H9 (cell line): ENCODE results near the gene ILDR1. TPM values are rescaled to one million over a fixed set of nuclear protein-coding genes. Genes with fewer than 3 reads are reported as not detected.
A peak's percentile ranks its signal among the peaks of the same experiment; 100 is the strongest.

Source experiments
- DNase-seq: peaks from one replicate; pipeline ENCODE4 v3.0.0-alpha.2; 2017
- H2AFZ ChIP-seq: one replicate; pipeline ENCODE4 v1.6.1; 2013; ENCODE audit warnings: mild to moderate bottlenecking, low read length, control low read depth, moderate library complexity
- H2AK5ac ChIP-seq: 2 replicates; pipeline ENCODE4 v1.6.1; 2013; ENCODE audit warnings: low read length, control low read depth, mixed read lengths; ENCODE audit not compliant: insufficient read length
- H2BK120ac ChIP-seq: one replicate; pipeline ENCODE4 v1.6.1; 2013; ENCODE audit warnings: low read depth, mild to moderate bottlenecking, low read length, control low read depth, inconsistent platforms; ENCODE audit not compliant: poor library complexity, severe bottlenecking
- H2BK12ac ChIP-seq: 2 replicates; pipeline ENCODE4 v1.6.1; 2013; ENCODE audit warnings: low read length, control low read depth, mixed read lengths, low read depth; ENCODE audit not compliant: insufficient read length
- H2BK15ac ChIP-seq: 2 replicates; pipeline ENCODE4 v1.6.1; 2013; ENCODE audit warnings: low read depth, low read length, control low read depth
- H2BK20ac ChIP-seq: one replicate; pipeline ENCODE4 v1.6.1; 2013; ENCODE audit warnings: low read depth, mild to moderate bottlenecking, low read length, control low read depth, inconsistent platforms; ENCODE audit not compliant: poor library complexity, severe bottlenecking
- H2BK5ac ChIP-seq: 2 replicates; pipeline ENCODE4 v1.6.1; 2013; ENCODE audit warnings: low read length, control low read depth, mixed read lengths; ENCODE audit not compliant: insufficient read length
- H3K14ac ChIP-seq: 2 replicates; pipeline ENCODE4 v1.6.1; 2013; ENCODE audit warnings: low read length, control low read depth; ENCODE audit not compliant: insufficient read depth
- H3K18ac ChIP-seq: 2 replicates; pipeline ENCODE4 v1.6.1; 2013; ENCODE audit warnings: low read depth, mild to moderate bottlenecking, mixed read lengths, low read length, control low read depth; ENCODE audit not compliant: insufficient read length
- H3K23ac ChIP-seq: 2 replicates; pipeline ENCODE4 v1.6.1; 2013; ENCODE audit warnings: low read length, control low read depth, mixed read lengths, low read depth; ENCODE audit not compliant: insufficient read length
- H3K23me2 ChIP-seq: 2 replicates; pipeline ENCODE4 v1.6.1; 2013; ENCODE audit warnings: low read depth, mild to moderate bottlenecking, mixed read lengths, low read length, control low read depth; ENCODE audit not compliant: insufficient read length, poor library complexity, severe bottlenecking
- H3K27ac ChIP-seq: 2 replicates; pipeline ENCODE4 v1.5.1; 2013; ENCODE audit warnings: low read length, control low read depth, mixed read lengths, low read depth; ENCODE audit not compliant: insufficient read length
- H3K27me3 ChIP-seq: 2 replicates; pipeline ENCODE4 v1.6.1; 2013; ENCODE audit warnings: low read length, control low read depth, inconsistent platforms; ENCODE audit not compliant: insufficient read depth
- H3K4ac ChIP-seq: 2 replicates; pipeline ENCODE4 v1.6.1; 2013; ENCODE audit warnings: low read depth, mild to moderate bottlenecking, control low read depth, inconsistent platforms, low read length, moderate library complexity
- H3K4me1 ChIP-seq: 2 replicates; pipeline ENCODE4 v1.6.1; 2013; ENCODE audit warnings: low read length, control low read depth, inconsistent platforms; ENCODE audit not compliant: insufficient read depth
- H3K4me2 ChIP-seq: 2 replicates; pipeline ENCODE4 v1.6.1; 2013; ENCODE audit warnings: low read length, control low read depth, mixed read lengths; ENCODE audit not compliant: insufficient read length, insufficient read depth
- H3K56ac ChIP-seq: 2 replicates; pipeline ENCODE4 v1.6.1; 2013; ENCODE audit warnings: low read depth, mild to moderate bottlenecking, mixed read lengths, low read length, control low read depth; ENCODE audit not compliant: insufficient read length
- H3K79me1 ChIP-seq: 2 replicates; pipeline ENCODE4 v1.6.1; 2013; ENCODE audit warnings: low read depth, mild to moderate bottlenecking, moderate library complexity, low read length, control low read depth, inconsistent platforms; ENCODE audit not compliant: insufficient read depth, poor library complexity, severe bottlenecking
- H3K79me2 ChIP-seq: 2 replicates; pipeline ENCODE4 v1.6.1; 2013; ENCODE audit warnings: low read length, control low read depth, inconsistent platforms; ENCODE audit not compliant: insufficient read depth
- H3K9ac ChIP-seq: 2 replicates; pipeline ENCODE4 v1.6.1; 2013; ENCODE audit warnings: low read length, control low read depth, mixed read lengths; ENCODE audit not compliant: insufficient read length; ENCODE audit errors: extremely low read depth
- H3K9me3 ChIP-seq: one replicate; pipeline ENCODE4 v1.6.1; 2013; ENCODE audit warnings: low read depth, low read length, inconsistent platforms; ENCODE audit not compliant: control insufficient read depth
- H3T11ph ChIP-seq: one replicate; pipeline ENCODE4 v1.6.1; 2013; ENCODE audit warnings: mild to moderate bottlenecking, low read length, control low read depth, inconsistent platforms
- H4K20me1 ChIP-seq: one replicate; pipeline ENCODE4 v1.6.1; 2013; ENCODE audit not compliant: control insufficient read depth, insufficient read length, insufficient read depth
- H4K5ac ChIP-seq: 2 replicates; pipeline ENCODE4 v1.6.1; 2013; ENCODE audit warnings: low read depth, mild to moderate bottlenecking, mixed read lengths, low read length, control low read depth; ENCODE audit not compliant: insufficient read length
- H4K8ac ChIP-seq: replicated peaks from 2 replicates; pipeline ENCODE4 v1.6.1; 2013; ENCODE audit warnings: low read length, control low read depth, mixed read lengths, low read depth; ENCODE audit not compliant: insufficient read length
- H4K91ac ChIP-seq: 2 replicates; pipeline ENCODE4 v1.6.1; 2013; ENCODE audit warnings: low read depth, mild to moderate bottlenecking, moderate library complexity, mixed read lengths, low read length, control low read depth; ENCODE audit not compliant: insufficient read length
- H3K27ac Mint-ChIP-seq, 3 experiments: 2 replicates in 2 of 3; 3 replicates in 1 of 3; pipeline ENCODE4 v1.8.0; 2020 to 2021; ENCODE audit warnings: mixed read lengths in 3 of 3, mild to moderate bottlenecking in 1 of 3, moderate library complexity in 1 of 3
- H3K27me3 Mint-ChIP-seq: 2 replicates; pipeline ENCODE4 v1.8.0; 2021; ENCODE audit warnings: low read depth, mild to moderate bottlenecking, moderate library complexity, mixed read lengths
- H3K36me3 Mint-ChIP-seq, 3 experiments: 2 replicates in 2 of 3; 3 replicates in 1 of 3; pipeline ENCODE4 v1.8.0; 2020 to 2021; ENCODE audit warnings: low read depth in 3 of 3, mixed read lengths in 3 of 3; ENCODE audit not compliant: insufficient read depth in 1 of 3
- H3K4me1 Mint-ChIP-seq, 2 experiments: 2 replicates each; pipeline ENCODE4 v1.8.0; 2020; ENCODE audit warnings: mixed read lengths in 2 of 2
- H3K4me3 Mint-ChIP-seq, 2 experiments: 2 replicates in 1 of 2; 3 replicates in 1 of 2; pipeline ENCODE4 v1.8.0; 2020 to 2021; ENCODE audit warnings: mild to moderate bottlenecking in 2 of 2, mixed read lengths in 2 of 2, moderate library complexity in 1 of 2
- H3K9me3 Mint-ChIP-seq, 2 experiments: 2 replicates in 1 of 2; 3 replicates in 1 of 2; pipeline ENCODE4 v1.8.0; 2020; ENCODE audit warnings: mild to moderate bottlenecking in 2 of 2, mixed read lengths in 2 of 2, moderate library complexity in 1 of 2
- WGBS: extraction: QIAGEN DNeasy Blood & Tissue Kit; methylation state at CpG from one replicate; pipeline ENCODE4 v1.1.7; 2013; ENCODE audit warnings: missing lambda C conversion rate, low lambda C conversion rate, mixed read lengths; ENCODE audit not compliant: insufficient read length; ENCODE audit errors: extremely low coverage; 5-methylcytosine and 5-hydroxymethylcytosine counted together
- total RNA-seq: library from RNA; stranded (reverse); gene quantifications from 2 replicates; pipeline ENCODE4 v1.2.1, GENCODE V29; 2021
- TF ChIP-seq, protein P1 (sequence below): fragments of 200-600 bp; sonication (generic); conservative IDR thresholded peaks from 3 replicates; pipeline ENCODE4 v1.8.0; 2021; ENCODE audit warnings: antibody characterized with exemption, mild to moderate bottlenecking

ILDR1 gene
- total RNA-seq, 1 experiment from 2014 or later, result 0.68 TPM

DNA sequence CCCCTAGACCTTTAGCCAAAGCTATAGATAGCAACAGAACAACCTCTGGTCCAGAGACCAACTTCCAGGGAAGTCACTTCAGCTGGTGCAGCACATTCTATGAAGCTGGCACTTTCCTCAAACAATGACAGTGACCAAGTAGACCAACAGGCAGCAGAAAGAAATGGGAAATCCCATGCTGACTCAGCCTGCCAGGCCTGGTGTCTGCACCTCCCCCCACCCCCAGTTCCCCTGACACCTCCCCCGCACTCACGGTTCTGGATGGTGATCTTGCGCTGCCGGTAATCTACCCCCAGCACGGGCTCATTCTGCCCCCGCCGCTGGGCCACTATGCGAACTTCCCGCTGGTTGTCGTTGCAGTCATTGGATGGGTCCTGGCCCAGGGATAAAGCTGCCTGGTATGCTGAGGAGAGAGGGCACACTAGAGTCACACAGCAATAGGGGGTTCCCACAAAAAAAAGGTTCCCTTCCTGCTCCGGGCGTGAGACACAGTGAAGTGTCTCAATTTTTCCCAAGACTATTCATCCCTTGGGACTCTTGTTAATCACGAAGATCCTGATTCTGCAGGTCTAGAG, 17.0 kb downstream of the ILDR1 start:
- peaks cover 0 to 1% (median 0%) of the 10 kb centered on the region in 3 experiments; a peak in 1 of 7 replicates for H3K36me3 Mint-ChIP-seq
- Histone ChIP-seq H2BK5ac (no peak overlapping the region), H3K4me2 (no peak overlapping the region), H3K79me2 (no peaks in the 10 kb centered on the region), H3K9ac (no peak overlapping the region), H4K91ac (no peak overlapping the region), H3K18ac (no peak overlapping the region), H4K8ac (no peak overlapping the region), H3K14ac (no peak overlapping the region), H3K9me3 (no peaks in the 10 kb centered on the region), H3K23ac (no peak overlapping the region), H3K56ac (no peak overlapping the region), H3T11ph (no peak overlapping the region), H4K20me1 (no peaks in the 10 kb centered on the region), H2BK12ac (no peak overlapping the region), H2BK120ac (no peak overlapping the region), H3K23me2 (no peaks in the 10 kb centered on the region), H2AFZ (no peak overlapping the region), H3K4ac (no peak overlapping the region), H3K27ac (no peak overlapping the region), H3K79me1 (no peaks in the 10 kb centered on the region), H2AK5ac (no peak overlapping the region), H3K27me3 (no peaks in the 10 kb centered on the region), H4K5ac (no peak overlapping the region), H2BK20ac (peak overlapping the region; percentile 49), H3K4me1 (peaks cover 12% of the 10 kb centered on the region), H2BK15ac (no peak overlapping the region)
- no CpG with 5 or more reads among the region's 13 CpGs for WGBS
- TF ChIP-seq, protein P1, sequence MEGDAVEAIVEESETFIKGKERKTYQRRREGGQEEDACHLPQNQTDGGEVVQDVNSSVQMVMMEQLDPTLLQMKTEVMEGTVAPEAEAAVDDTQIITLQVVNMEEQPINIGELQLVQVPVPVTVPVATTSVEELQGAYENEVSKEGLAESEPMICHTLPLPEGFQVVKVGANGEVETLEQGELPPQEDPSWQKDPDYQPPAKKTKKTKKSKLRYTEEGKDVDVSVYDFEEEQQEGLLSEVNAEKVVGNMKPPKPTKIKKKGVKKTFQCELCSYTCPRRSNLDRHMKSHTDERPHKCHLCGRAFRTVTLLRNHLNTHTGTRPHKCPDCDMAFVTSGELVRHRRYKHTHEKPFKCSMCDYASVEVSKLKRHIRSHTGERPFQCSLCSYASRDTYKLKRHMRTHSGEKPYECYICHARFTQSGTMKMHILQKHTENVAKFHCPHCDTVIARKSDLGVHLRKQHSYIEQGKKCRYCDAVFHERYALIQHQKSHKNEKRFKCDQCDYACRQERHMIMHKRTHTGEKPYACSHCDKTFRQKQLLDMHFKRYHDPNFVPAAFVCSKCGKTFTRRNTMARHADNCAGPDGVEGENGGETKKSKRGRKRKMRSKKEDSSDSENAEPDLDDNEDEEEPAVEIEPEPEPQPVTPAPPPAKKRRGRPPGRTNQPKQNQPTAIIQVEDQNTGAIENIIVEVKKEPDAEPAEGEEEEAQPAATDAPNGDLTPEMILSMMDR, result no peak
- no peaks in the 10 kb centered on the region for H3K27me3 Mint-ChIP-seq
- H3K4me1 Mint-ChIP-seq, result peaks cover 33 to 44% of the 10 kb centered on the region in 2 experiments
- DNase-seq, result peak; percentile 59
- H3K27ac Mint-ChIP-seq, result peak overlapping the region in 1 of 3 experiments; percentile 55; a peak in 1 of 7 replicates
- H3K9me3 Mint-ChIP-seq, result no peaks in the 10 kb centered on the region; a peak in 1 of 5 replicates
- no peak overlapping the region for H3K4me3 Mint-ChIP-seq
